ENCODE data around the gene MARK3. TPM values are rescaled to one million over a fixed set of nuclear protein-coding genes. Genes with fewer than 3 reads are reported as not detected.
A peak's percentile ranks its signal among the peaks of the same experiment; 100 is the strongest.

MARK3 gene
- total and polyA plus RNA-seq, 2 donors from 2014 or later: 39.8 to 83.1 TPM

DNA sequence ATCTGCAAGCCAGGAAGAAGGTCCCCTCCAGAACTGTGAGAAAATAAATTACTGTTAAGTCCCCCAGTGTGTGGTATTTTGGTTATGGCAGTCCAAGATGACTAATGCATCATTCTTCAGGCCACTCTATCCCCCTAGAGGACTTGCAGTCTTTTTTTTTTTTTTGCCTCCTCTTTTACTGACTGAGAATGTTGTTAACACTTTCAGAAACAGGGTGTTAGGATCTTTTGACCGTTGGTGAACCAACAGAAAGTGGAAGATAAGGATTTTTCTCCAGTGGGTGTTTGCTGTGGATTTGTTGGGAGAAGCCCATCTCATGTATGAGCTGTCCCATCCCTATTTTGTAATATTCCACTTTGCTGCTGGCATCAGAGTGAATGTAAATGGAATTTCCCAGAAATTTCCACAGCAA lies 37.8 kb downstream of the MARK3 start:
- Histone ChIP-seq H3K9ac (ENCODE audit: low read length in 3 of 3) (no peak overlapping the region), H3K27me3 (ENCODE audit: control insufficient read depth, insufficient read depth, low read length) (no peaks in the 10 kb centered on the region), H3K9me3 (ENCODE audit: control insufficient read depth in 2 of 3, insufficient read depth in 1 of 3, low read length in 3 of 3) (no peaks in the 10 kb centered on the region), H3K4me1 (ENCODE audit: control insufficient read depth in 2 of 3, insufficient read depth in 2 of 3, low read depth in 1 of 3, low read length in 3 of 3) (peaks cover 0 to 4% (median 0%) of the 10 kb centered on the region in 3 donors), H3K27ac (ENCODE audit: low read depth in 2 of 2, low read length in 2 of 2) (no peak overlapping the region), H3K36me3 (ENCODE audit: control insufficient read depth in 2 of 3, insufficient read depth in 3 of 3, low read length in 3 of 3) (no peaks in the 10 kb centered on the region), H3K4me3 (ENCODE audit: low read length in 3 of 3) (no peak overlapping the region)
- intact Hi-C loops (cut with DNase I): no loop called here
- no peak for DNase-seq
- TF ChIP-seq CTCF (IDR thresholded peaks at IDR 0.05; ENCODE audit: borderline replicate concordance, extremely low read depth, insufficient read depth): no peak
- no peak for FAIRE-seq

DNA sequence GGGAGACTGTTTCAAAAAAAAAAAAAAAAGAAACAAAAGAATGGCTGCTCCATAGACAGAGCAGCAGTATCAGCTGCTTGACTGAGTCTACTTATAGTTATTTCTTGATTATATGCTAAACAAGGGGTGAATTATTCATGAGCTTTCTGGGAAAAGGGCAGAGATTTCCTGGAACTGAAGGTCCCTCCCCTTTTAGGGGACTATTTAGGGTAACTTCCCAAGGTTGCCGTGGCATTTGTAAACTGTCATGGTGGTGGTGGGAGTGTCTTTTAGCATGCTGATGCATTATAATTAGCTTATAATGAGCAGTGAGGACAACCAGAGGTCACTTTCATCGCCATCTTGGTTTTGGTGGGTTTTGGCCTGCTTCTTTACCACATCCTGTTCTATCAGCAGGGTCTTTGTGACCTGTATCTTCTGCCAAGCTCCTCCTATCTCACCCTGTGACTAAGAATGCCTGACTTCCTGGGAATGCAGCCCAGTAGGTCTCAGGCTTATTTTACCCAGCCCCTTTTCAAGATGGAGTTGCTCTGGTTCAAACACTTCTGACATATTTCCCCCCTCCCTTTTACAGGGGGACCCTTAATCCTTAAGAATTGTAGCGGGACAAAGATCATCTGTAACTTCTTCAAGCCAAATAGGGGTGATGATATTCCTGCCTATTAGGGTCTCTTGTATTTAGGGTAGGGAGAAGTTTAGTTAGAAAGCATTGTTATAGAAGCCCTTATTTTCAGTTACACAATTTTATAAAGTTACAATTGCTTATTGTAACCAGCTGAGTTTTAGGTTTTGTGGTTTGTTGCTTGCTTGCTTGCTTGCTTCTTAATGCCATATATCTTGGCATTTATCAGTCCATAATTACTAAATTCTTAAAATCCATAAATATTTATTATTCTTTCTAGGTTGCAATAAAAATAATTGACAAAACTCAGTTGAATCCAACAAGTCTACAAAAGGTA lies 42.5 kb downstream of the MARK3 start:
- H3K4me3 ChIP-seq (ENCODE audit: low read length in 3 of 3): no peak overlapping the region
- intact Hi-C loops (cut with DNase I): no loop called here
- H3K36me3 ChIP-seq (ENCODE audit: control insufficient read depth in 2 of 3, insufficient read depth in 3 of 3, low read length in 3 of 3): no peaks in the 10 kb centered on the region
- H3K27ac ChIP-seq (ENCODE audit: low read depth in 2 of 2, low read length in 2 of 2): no peak overlapping the region
- no peaks in the 10 kb centered on the region for H3K27me3 ChIP-seq (ENCODE audit: control insufficient read depth, insufficient read depth, low read length)
- no peak for TF ChIP-seq CTCF (IDR thresholded peaks at IDR 0.05; ENCODE audit: borderline replicate concordance, extremely low read depth, insufficient read depth)
- H3K4me1 ChIP-seq (ENCODE audit: control insufficient read depth in 2 of 3, insufficient read depth in 2 of 3, low read depth in 1 of 3, low read length in 3 of 3): peaks cover 0 to 7% (median 0%) of the 10 kb centered on the region in 3 donors
- no peaks in the 10 kb centered on the region for H3K9me3 ChIP-seq (ENCODE audit: control insufficient read depth in 2 of 3, insufficient read depth in 1 of 3, low read length in 3 of 3)
- no peak for DNase-seq
- no peak for FAIRE-seq
- no peak overlapping the region for H3K9ac ChIP-seq (ENCODE audit: low read length in 3 of 3)

DNA sequence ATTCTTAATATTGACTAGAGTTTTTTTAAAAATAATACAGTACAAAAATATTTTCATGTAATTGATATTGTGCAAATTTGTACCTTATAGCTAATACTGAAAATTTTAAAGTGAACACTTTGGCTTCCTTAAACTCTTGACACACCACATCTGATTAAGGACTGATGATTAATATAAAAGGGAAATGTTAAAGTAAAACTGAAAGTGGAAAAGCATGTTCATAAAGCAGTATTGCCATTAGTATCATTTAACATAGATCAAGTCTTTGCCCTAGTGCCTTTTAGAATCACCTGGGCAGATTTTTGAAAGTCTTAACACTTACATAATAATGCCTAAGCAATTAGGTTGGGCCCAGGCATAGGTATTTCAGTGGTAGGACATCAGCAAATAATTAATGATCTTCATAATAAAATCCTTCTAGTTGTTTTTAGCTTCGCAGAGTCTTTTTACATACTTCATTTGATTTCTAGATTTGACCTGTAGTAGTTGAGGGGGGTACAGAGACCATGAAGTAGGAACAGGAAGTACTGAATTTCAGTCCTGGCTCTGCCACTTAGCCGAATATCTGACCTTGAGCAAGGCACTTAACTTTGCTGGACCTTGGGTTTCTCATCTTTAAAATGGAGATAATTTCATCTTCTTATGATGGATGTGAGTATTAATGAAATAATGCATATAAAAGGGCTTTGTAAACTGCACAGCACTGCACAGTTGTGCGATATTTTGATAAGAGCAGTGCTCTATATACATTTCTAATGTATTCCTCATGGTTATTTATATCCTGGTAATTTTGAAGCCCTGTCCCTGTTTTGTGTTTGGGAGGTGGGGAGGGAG lies 43.7 kb downstream of the MARK3 start:
- intact Hi-C loops (cut with DNase I): no loop called here
- Histone ChIP-seq H3K9ac (ENCODE audit: low read length in 3 of 3) (no peak overlapping the region), H3K27me3 (ENCODE audit: control insufficient read depth, insufficient read depth, low read length) (no peaks in the 10 kb centered on the region), H3K36me3 (ENCODE audit: control insufficient read depth in 2 of 3, insufficient read depth in 3 of 3, low read length in 3 of 3) (peaks cover 0 to 2% (median under 1%) of the 10 kb centered on the region in 3 donors), H3K4me1 (ENCODE audit: control insufficient read depth in 2 of 3, insufficient read depth in 2 of 3, low read depth in 1 of 3, low read length in 3 of 3) (peaks cover 0 to 7% (median 0%) of the 10 kb centered on the region in 3 donors), H3K9me3 (ENCODE audit: control insufficient read depth in 2 of 3, insufficient read depth in 1 of 3, low read length in 3 of 3) (no peaks in the 10 kb centered on the region), H3K4me3 (ENCODE audit: low read length in 3 of 3) (no peak overlapping the region), H3K27ac (ENCODE audit: low read depth in 2 of 2, low read length in 2 of 2) (peak overlapping the region in 1 of 2 donors; percentile 14)
- TF ChIP-seq CTCF (IDR thresholded peaks at IDR 0.05; ENCODE audit: borderline replicate concordance, extremely low read depth, insufficient read depth): no peak
- no peak for DNase-seq
- peak; percentile 82 for FAIRE-seq
